HL-60 (cell line): ENCODE results near the gene MGAT5.

Source experiments
- DNase-seq, 2 experiments: peaks; one replicate each; pipeline ENCODE4 v3.0.0-alpha.2; 2010 to 2020; ENCODE audit warnings: low read depth in 1 of 2, low spot score in 1 of 2
- H3K27ac ChIP-seq: fragments of 250-450 bp; sonication (Bioruptor Pico); replicated peaks from 2 replicates; pipeline ENCODE4 v1.5.1; 2020; ENCODE audit warnings: mild to moderate bottlenecking, moderate library complexity
- H3K27me3 ChIP-seq: fragments of 250-450 bp; sonication (Bioruptor Pico); 2 replicates; pipeline ENCODE4 v1.5.1; 2021; ENCODE audit warnings: mild to moderate bottlenecking, moderate library complexity; ENCODE audit not compliant: insufficient read depth, poor library complexity, severe bottlenecking
- H3K4me3 ChIP-seq: replicated peaks from 2 replicates; pipeline ENCODE4 v1.5.1; 2011; ENCODE audit warnings: mild to moderate bottlenecking, control low read depth, low read length; ENCODE audit not compliant: insufficient read depth
- CTCF ChIP-seq: IDR thresholded peaks from one replicate; pipeline ENCODE4 v1.5.1; 2011; ENCODE audit warnings: low read length, control low read depth, inconsistent platforms; ENCODE audit not compliant: insufficient read depth
- GABPA ChIP-seq: IDR thresholded peaks from 2 replicates; pipeline ENCODE4 v1.6.1; 2012; ENCODE audit warnings: low read depth
- POLR2AphosphoS5 ChIP-seq: IDR thresholded peaks from 2 replicates; pipeline ENCODE4 v1.6.1; 2012; ENCODE audit warnings: low read depth
- REST ChIP-seq: IDR thresholded peaks from 2 replicates; pipeline ENCODE4 v1.6.1; 2012; ENCODE audit warnings: low read depth; ENCODE audit not compliant: insufficient replicate concordance
- SPI1 ChIP-seq: IDR thresholded peaks from 2 replicates; pipeline ENCODE4 v1.6.1; 2012; ENCODE audit warnings: low read depth, mild to moderate bottlenecking, borderline replicate concordance

MGAT5 gene

GRCh38 chr2:134379293-134379692 lies 125.4 kb downstream of the MGAT5 start:
- DNase-seq = no peak
- Histone ChIP-seq H3K27me3 (no peaks in the 10 kb centered on the region), H3K27ac (no peak overlapping the region), H3K4me3 (no peak overlapping the region)
- no peak for TF ChIP-seq POLR2AphosphoS5
- TF ChIP-seq REST = no peak
- TF ChIP-seq GABPA = no peak
- no peak for TF ChIP-seq SPI1
- TF ChIP-seq CTCF = no peak

DNA sequence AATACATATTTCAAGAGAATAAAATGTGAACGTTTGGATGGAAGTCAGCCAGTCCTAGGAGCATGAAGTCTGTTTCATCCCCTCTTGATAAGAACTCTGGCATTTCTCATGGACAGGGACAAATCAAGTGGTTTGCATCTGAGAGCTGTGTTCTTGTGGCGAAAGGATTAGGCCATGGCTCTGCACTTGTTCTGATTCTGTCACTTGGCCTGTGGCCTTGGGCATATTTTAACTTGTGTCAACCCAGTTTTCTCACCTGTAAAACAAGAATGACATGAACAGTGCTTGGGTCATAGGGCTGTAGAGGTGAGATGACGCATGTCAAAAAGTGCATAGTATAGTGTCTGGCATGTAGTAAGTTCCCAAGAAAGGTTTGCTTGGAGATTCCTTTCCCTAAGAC lies 125.8 kb downstream of the MGAT5 start:
- no peak for TF ChIP-seq REST
- TF ChIP-seq SPI1 = no peak
- TF ChIP-seq GABPA = no peak
- no peak for TF ChIP-seq POLR2AphosphoS5
- TF ChIP-seq CTCF = no peak
- Histone ChIP-seq H3K4me3 (no peak overlapping the region), H3K27me3 (no peaks in the 10 kb centered on the region), H3K27ac (no peak overlapping the region)
- no peak for DNase-seq

DNA sequence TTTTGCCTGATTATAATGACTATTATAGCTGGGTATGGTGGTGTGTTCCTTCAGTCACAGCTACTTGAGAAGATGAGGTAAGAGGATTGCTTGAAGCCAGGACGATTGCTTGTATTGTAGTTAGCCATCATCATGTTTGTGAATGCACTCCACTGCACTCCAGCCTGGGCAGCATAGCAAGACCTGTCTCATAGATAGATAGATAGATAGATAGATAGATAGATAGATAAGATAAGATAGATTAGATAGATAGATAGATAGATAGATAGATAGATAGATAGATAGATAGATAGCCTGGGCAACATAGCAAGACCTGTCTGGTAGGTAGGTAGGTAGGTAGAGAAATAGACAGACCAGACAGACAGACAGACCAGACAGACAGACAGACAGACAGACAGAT lies 127.3 kb downstream of the MGAT5 start:
- DNase-seq = no peak
- TF ChIP-seq REST (no peak), POLR2AphosphoS5 (no peak), CTCF (no peak), GABPA (no peak), SPI1 (no peak)
- Histone ChIP-seq H3K27ac (no peak overlapping the region), H3K4me3 (no peak overlapping the region), H3K27me3 (no peaks in the 10 kb centered on the region)
